Psoas muscle (tissue), 8 donors: ENCODE results near the gene BRD3. TPM values are rescaled to one million over a fixed set of nuclear protein-coding genes. Genes with fewer than 3 reads are reported as not detected.

Source experiments
- ATAC-seq, 4 donors: fragments of 200-7000 bp; cut with Tn5 transposase; one replicate each; pipeline ENCODE4 v1.9.1; 2020; ENCODE audit warnings: moderate library complexity in 3 of 4, mild to moderate bottlenecking in 2 of 4
- DNase-seq, 2 donors: peaks; one replicate each; pipeline ENCODE4 v3.0.0-alpha.2; 2020
- H3K27ac ChIP-seq: fragments of 200-600 bp; one replicate; pipeline ENCODE4 v1.8.0; 2022
- H3K27me3 ChIP-seq, 3 donors: fragments of 200-600 bp in 1 of 3; one replicate each; pipeline versions ENCODE4 v1.6.1 to v1.8.0; 2013 to 2022; ENCODE audit warnings: low read length in 2 of 3, mild to moderate bottlenecking in 2 of 3, moderate library complexity in 1 of 3; ENCODE audit not compliant: insufficient read depth in 3 of 3
- H3K36me3 ChIP-seq, 2 donors: fragments of 200-600 bp in 1 of 2; one replicate each; pipeline versions ENCODE4 v1.6.1 to v1.8.0; 2013 to 2022; ENCODE audit warnings: low read depth in 1 of 2, mild to moderate bottlenecking in 1 of 2, moderate library complexity in 1 of 2; ENCODE audit not compliant: insufficient read depth in 1 of 2
- H3K4me1 ChIP-seq: fragments of 200-600 bp; one replicate; pipeline ENCODE4 v1.8.0; 2022
- H3K4me3 ChIP-seq: fragments of 200-600 bp; one replicate; pipeline ENCODE4 v1.8.0; 2022; ENCODE audit warnings: mild to moderate bottlenecking
- H3K9me3 ChIP-seq: fragments of 200-600 bp; one replicate; pipeline ENCODE4 v1.8.0; 2022
- WGBS, 3 donors: extraction: QIAGEN DNeasy Blood & Tissue Kit; methylation state at CpG; one replicate each; pipeline versions ENCODE4 v1.1.6 to v1.1.7; 2013; 5-methylcytosine and 5-hydroxymethylcytosine counted together
- intact Hi-C, 2 donors: fragments of 100-400 bp; cut with DNase I; formaldehyde crosslinking; loops; one replicate each; pipeline versions ENCODE4 v1.11.0 to v1.14.2; 2022
- polyA plus RNA-seq, 3 donors: library from polyadenylated mRNA; stranded (reverse); fragments of 200-250 nt; gene quantifications; one replicate each; pipeline ENCODE4 v1.2.3, GENCODE V29; 2013
- total RNA-seq, 4 donors: library from RNA; stranded (reverse); fragmentation: NEBNext Ultra II Directional in 2 of 4; extraction: Animal tissue kit (Norgen Biotek cat#: 25700) in 2 of 4; gene quantifications; one replicate each; pipeline versions ENCODE4 v1.2.1 to v1.2.4, GENCODE V29; 2021 to 2023
- TF ChIP-seq, protein P1 (sequence below): fragments of 200-600 bp; IDR thresholded peaks from one replicate; pipeline ENCODE4 v1.8.0; 2022; ENCODE audit warnings: antibody characterized with exemption
- donor health status: healthy with polysubstance abuse.
- donor health status: DM: no; HTN: no; CAD: no; lungs with moderate emphysema.
- donor health status: Bipolar disorder and iron deficiency.
- donor health status: healthy.
- donor health status: DM: yes; HTN: yes; CAD: no.
- donor health status: DM: no; HTN: no; CAD: no.
- donor health status: DM: no; HTN: no; CAD: no.
- donor health status: DM: yes; HTN: yes; CAD: no.

BRD3 gene
- total and polyA plus RNA-seq, 7 donors, result 7.5 to 28.2 (median 21.7) TPM

- Histone ChIP-seq H3K27ac (no peak overlapping the region), H3K36me3 (peaks cover 0 to 92% of the 10 kb centered on the region in 2 donors), H3K4me1 (peaks cover 4% of the 10 kb centered on the region), H3K27me3 (no peaks in the 10 kb centered on the region), H3K4me3 (no peak overlapping the region), H3K9me3 (no peaks in the 10 kb centered on the region)
- WGBS, 3 donors, result 95 to 99% (median 97%) methylated on average over 2 of the region's 2 CpGs
- ATAC-seq (no peak), DNase-seq (no peak)
- TF ChIP-seq, protein P1, sequence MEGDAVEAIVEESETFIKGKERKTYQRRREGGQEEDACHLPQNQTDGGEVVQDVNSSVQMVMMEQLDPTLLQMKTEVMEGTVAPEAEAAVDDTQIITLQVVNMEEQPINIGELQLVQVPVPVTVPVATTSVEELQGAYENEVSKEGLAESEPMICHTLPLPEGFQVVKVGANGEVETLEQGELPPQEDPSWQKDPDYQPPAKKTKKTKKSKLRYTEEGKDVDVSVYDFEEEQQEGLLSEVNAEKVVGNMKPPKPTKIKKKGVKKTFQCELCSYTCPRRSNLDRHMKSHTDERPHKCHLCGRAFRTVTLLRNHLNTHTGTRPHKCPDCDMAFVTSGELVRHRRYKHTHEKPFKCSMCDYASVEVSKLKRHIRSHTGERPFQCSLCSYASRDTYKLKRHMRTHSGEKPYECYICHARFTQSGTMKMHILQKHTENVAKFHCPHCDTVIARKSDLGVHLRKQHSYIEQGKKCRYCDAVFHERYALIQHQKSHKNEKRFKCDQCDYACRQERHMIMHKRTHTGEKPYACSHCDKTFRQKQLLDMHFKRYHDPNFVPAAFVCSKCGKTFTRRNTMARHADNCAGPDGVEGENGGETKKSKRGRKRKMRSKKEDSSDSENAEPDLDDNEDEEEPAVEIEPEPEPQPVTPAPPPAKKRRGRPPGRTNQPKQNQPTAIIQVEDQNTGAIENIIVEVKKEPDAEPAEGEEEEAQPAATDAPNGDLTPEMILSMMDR, result no peak
- intact Hi-C loops, result no loop called here
Measured at GRCh38 chr9:134037641-134038040, 30.2 kb downstream of the BRD3 start.

DNA sequence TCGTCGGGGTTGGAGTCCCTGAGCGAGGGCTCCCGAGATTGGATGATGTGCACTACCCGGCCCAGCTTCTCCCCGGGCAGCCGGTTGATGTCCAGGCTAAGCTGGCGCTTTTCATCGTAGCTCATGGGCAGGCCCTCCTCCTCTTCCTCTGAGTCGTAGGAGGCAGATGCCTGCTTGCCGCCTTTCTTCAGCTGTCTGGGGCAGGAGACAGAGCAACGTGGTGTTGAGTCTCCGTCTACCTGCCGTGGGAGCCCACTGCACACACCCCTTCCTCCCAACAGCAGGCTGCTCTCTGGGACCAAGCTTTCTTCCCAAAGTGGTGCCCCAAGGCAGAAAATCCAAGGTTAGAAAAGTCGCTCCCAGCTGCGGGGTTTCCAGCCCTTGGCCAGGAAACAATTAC, 31.7 kb downstream of the BRD3 start:
- no peak overlapping the region for H3K4me3 ChIP-seq
- ATAC-seq (no peak), DNase-seq (no peak)
- no peak overlapping the region for H3K27ac ChIP-seq
- H3K27me3 ChIP-seq, result no peaks in the 10 kb centered on the region
- 93 to 98% (median 93%) methylated on average over 16 of the region's 16 CpGs for WGBS, 3 donors
- H3K4me1 ChIP-seq, result peaks cover 4% of the 10 kb centered on the region
- peaks cover 0 to 92% of the 10 kb centered on the region in 2 donors for H3K36me3 ChIP-seq
- intact Hi-C loops, result no loop called here
- TF ChIP-seq, protein P1, result no peak
- no peaks in the 10 kb centered on the region for H3K9me3 ChIP-seq

DNA sequence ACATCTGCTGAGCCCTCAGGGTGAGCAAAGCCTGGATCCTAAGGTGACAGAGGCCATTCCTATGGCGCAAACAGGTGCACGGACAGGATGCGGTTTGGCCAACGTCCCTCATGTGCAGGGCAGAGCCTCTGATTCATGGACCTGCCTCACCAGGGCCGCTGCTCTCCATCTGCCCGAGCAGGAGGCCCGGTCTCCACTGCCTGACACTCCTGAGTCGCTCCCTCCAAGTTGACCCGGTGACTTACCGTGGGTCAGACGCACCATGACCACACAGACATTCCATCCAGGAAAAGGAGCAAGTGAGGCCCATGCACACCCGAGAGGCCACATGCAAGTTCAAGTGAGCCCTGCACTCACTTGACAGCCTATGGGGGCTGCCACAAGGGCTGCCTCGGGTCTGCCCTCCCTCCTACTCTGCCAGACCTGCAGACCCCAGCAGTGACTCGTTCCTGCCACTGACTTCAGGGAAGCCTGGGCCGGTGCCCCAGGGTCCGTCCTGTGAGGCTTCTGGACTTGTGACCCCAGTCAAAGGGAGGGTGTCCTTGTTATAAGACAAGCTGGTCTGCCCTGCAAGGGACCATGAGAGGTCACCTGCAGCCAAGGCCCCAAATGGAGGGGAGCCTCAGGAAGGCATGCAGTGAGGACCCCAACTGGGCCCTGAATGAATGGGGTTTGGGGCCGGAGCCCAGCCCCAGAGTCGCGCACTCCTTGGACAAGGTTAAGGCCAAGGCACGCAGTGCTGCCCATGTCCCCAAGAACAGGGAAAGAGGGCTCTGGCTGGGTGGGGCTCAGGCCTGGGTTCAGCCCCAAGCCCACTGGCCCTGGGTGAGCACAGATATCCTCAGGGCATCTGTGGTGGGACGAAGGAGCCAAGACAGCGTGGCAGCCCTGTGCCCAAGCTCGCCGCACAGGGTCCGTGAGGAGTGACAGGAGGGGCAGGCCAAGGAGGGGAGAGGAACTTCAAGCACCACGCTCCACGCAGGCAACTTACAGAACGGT, 32.5 kb downstream of the BRD3 start:
- 89 to 94% (median 93%) methylated on average over 28 of the region's 28 CpGs for WGBS, 3 donors
- TF ChIP-seq, protein P1, result no peak
- Histone ChIP-seq H3K4me3 (no peak overlapping the region), H3K9me3 (no peaks in the 10 kb centered on the region), H3K4me1 (no peaks in the 10 kb centered on the region), H3K27me3 (no peaks in the 10 kb centered on the region), H3K36me3 (peaks cover 0 to 95% of the 10 kb centered on the region in 2 donors), H3K27ac (no peak overlapping the region)
- DNase-seq, result no peak
- intact Hi-C loops, result no loop called here
- no peak for ATAC-seq

DNA sequence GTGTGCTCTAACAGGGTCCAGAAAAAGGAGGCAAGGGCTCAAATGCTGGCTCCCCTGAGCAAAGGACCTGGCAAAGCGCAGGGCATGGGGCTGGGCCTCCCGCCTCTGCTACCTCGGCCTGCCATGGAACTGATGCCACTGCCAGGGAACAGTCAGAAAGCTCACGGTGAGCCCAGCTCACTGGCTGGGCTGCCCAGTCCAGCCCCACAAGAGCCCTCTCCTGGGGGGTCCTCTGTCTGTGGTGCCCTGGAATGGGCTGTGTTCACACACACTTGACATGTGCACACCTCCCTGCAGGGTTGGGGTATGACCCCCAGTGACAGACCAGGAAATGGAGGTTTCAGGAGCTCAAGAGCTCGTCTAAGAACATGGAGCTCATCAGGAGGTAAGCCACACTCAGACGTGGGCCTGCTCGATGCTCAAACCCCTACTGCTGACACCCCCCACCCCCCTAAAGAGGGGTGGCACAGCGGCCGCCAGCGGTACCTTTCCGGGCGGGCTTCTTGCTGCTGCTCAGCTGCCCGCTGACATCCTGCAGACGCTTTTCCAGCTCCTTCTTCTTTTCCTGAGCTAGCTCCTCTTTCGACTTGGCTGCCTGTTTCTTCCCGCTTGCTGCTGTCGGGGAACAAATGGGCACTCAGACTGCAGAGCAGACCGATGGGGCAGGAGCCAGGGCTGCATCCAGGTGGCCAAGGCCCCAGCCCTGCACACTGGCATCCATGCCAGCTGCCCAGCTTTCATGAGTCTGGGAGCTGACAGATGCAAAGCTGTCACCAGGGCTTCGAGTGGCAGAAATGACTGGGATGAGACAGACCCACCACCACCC, 33.4 kb downstream of the BRD3 start:
- no peak overlapping the region for H3K27ac ChIP-seq
- WGBS, 3 donors, result 83 to 87% (median 84%) methylated on average over 19 of the region's 19 CpGs
- TF ChIP-seq, protein P1, result no peak
- peaks cover 0 to 93% of the 10 kb centered on the region in 2 donors for H3K36me3 ChIP-seq
- ATAC-seq, result no peak
- H3K9me3 ChIP-seq, result no peaks in the 10 kb centered on the region
- no peak for DNase-seq
- no peaks in the 10 kb centered on the region for H3K4me1 ChIP-seq
- H3K27me3 ChIP-seq, result no peaks in the 10 kb centered on the region
- intact Hi-C loops, result no loop called here
- H3K4me3 ChIP-seq, result no peak overlapping the region
